ENCODE measurements around the gene CCDC87. TPM values are rescaled to one million over a fixed set of nuclear protein-coding genes. Genes with fewer than 3 reads are reported as not detected.
"Not testable (repeated sequence)": the region's sequence is repeated elsewhere in the genome, so short reads cannot be mapped to it uniquely, and the experiment has no call there.

The CCDC87 gene
- total RNA-seq, 1 donor from 2014 or later: 1.1 TPM

DNA sequence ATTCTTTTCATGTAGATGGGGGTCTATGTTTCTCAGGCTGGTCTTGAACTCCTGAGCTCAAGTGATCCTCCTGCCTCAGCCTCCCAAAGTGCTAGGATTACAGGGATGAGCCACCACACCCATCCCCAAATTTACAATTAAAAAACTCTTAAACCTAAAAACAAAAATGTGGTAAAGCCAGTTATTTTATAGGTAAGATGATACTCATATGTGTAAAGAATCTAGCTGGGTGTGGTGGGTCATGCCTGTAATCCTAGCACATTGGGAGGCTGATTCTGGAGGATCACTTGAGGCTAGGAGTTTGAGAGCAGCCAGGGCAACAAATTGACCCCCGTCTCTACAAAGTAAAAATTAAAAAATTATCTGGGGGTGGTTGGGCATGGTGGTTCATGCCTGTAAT, 19.6 kb upstream of the CCDC87 start:
- Mint-ChIP-seq H3K9me3 (ENCODE audit: low read depth) (no peaks in the 10 kb centered on the region), H3K27ac (no peak overlapping the region), H3K4me1 (ENCODE audit: low read depth) (peaks cover 6% of the 10 kb centered on the region), H3K4me3 (ENCODE audit: low read depth) (no peak overlapping the region), H3K36me3 (ENCODE audit: insufficient read depth) (peaks cover 1% of the 10 kb centered on the region), H3K27me3 (no peaks in the 10 kb centered on the region)
- no peak for DNase-seq (ENCODE audit: low spot score, unreplicated experiment)
- TF ChIP-seq, protein P1, sequence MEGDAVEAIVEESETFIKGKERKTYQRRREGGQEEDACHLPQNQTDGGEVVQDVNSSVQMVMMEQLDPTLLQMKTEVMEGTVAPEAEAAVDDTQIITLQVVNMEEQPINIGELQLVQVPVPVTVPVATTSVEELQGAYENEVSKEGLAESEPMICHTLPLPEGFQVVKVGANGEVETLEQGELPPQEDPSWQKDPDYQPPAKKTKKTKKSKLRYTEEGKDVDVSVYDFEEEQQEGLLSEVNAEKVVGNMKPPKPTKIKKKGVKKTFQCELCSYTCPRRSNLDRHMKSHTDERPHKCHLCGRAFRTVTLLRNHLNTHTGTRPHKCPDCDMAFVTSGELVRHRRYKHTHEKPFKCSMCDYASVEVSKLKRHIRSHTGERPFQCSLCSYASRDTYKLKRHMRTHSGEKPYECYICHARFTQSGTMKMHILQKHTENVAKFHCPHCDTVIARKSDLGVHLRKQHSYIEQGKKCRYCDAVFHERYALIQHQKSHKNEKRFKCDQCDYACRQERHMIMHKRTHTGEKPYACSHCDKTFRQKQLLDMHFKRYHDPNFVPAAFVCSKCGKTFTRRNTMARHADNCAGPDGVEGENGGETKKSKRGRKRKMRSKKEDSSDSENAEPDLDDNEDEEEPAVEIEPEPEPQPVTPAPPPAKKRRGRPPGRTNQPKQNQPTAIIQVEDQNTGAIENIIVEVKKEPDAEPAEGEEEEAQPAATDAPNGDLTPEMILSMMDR (IDR thresholded peaks at IDR 0.05; ENCODE audit: unreplicated experiment): no peak

DNA sequence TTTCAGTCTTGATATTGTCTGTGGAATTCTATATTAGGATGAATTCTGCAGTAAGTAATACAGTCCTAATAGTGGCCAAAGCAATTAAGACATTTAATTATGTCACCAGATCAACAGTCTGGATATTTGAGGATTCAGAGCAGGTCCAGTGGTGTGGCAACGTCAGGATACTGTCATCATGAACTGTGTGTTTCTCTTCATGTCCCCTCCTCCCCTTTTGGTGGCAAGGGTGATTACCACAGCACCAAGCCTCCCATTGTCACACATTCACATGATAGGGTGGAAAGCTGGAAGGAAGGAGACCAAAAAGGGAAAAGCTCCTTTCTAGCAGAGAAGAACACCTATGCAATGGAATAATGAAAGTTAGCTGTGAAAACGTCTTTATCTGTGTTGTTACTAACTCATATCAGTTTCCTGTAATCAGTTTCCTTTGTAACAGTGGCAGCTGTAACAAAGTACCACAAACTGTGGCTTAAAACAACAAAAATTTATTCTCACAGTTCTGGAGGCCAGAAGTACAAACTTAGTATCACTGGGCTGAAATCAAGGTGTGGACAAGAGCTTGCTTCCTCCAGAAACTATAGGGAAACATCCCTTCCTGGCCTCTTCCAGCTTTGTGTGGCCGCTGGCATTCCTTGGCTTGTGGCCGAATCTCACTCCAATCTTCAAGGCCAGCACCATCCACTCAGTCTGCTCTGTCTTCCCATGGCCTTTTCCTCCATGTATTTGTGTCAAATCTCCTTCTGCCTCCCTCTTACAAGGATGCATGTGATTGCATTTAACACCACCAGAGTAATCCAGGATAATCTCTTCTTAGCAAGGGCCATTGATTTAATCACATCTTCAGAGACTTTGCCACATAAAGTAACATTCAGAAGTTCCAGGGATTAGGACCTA, 17.1 kb upstream of the CCDC87 start:
- TF ChIP-seq, protein P1 (IDR thresholded peaks at IDR 0.05; ENCODE audit: unreplicated experiment): no peak
- Mint-ChIP-seq H3K27me3 (no peaks in the 10 kb centered on the region), H3K27ac (no peak overlapping the region)

DNA sequence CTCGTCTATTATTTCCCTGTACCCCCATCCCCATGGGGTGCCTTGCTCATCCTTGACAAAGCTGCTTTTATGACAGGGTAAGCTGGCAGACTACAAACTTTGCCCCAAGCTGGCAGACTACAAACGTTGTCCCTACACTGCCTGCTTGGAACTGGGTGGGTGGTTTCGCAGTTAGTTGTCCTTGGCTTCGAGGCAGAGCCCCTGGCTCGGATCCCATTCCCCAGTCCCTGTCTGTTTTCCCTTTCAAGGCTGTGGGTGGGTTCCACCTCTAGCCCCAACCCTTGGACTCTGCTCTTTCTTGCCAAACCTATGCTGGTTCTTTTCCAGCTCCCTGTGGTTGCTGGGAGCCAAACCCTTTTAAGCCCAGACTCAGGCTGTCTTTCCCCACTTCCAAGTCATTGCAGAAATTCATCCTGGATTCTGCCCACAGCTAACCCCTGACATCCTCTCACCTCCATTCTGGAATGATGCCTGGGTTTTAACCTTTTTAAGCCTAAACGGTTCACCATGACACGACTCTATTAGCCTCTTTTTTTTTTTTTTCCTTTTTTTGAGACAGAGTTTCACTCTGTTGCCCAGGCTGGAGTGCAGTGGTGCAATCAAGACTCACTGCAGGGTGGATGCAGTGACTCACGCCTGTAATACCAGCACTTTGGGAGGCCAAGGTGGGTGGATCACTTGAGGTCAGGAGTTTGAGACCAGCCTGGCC, 14.4 kb upstream of the CCDC87 start:
- H3K4me3 Mint-ChIP-seq (ENCODE audit: low read depth): no peak overlapping the region
- H3K9me3 Mint-ChIP-seq (ENCODE audit: low read depth): no peaks in the 10 kb centered on the region
- no peaks in the 10 kb centered on the region for H3K4me1 Mint-ChIP-seq (ENCODE audit: low read depth)
- TF ChIP-seq, protein P1 (IDR thresholded peaks at IDR 0.05; ENCODE audit: unreplicated experiment): no peak
- no peak overlapping the region for H3K27ac Mint-ChIP-seq
- no peak for DNase-seq (ENCODE audit: low spot score, unreplicated experiment)
- H3K27me3 Mint-ChIP-seq: no peaks in the 10 kb centered on the region
- H3K36me3 Mint-ChIP-seq (ENCODE audit: insufficient read depth): peaks cover 3% of the 10 kb centered on the region

More for the DNA sequence above, 17.1 kb upstream of the CCDC87 start:
- peaks cover 3% of the 10 kb centered on the region for H3K36me3 Mint-ChIP-seq (ENCODE audit: insufficient read depth)
- no peaks in the 10 kb centered on the region for H3K4me1 Mint-ChIP-seq (ENCODE audit: low read depth)
- H3K9me3 Mint-ChIP-seq (ENCODE audit: low read depth): no peaks in the 10 kb centered on the region
- no peak overlapping the region for H3K4me3 Mint-ChIP-seq (ENCODE audit: low read depth)
- DNase-seq (ENCODE audit: low spot score, unreplicated experiment): no peak

DNA sequence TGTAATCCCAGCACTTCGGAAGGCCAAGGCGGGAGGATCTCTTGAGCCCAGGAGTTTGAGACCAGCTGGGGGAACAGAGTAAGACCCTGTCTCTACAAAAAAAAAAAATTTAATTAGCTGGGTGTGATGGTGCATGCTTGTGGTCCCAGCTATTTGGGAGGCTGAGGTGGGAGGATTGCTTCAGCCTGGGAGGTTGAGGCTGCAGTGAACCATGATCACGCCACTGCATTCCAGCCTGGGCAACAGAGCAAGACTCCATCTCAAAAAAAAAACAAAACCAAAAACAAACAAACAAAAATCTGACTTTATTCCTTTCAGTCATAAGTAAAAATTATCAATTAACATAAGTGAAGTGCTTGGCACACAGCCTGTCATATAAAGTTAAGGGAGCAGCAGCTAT, 13.7 kb upstream of the CCDC87 start:
- H3K27me3 Mint-ChIP-seq; H3K4me3 Mint-ChIP-seq (ENCODE audit: low read depth); DNase-seq (ENCODE audit: low spot score, unreplicated experiment); H3K27ac Mint-ChIP-seq; H3K4me1 Mint-ChIP-seq (ENCODE audit: low read depth); H3K36me3 Mint-ChIP-seq (ENCODE audit: insufficient read depth); H3K9me3 Mint-ChIP-seq (ENCODE audit: low read depth): not testable (repeated sequence)

DNA sequence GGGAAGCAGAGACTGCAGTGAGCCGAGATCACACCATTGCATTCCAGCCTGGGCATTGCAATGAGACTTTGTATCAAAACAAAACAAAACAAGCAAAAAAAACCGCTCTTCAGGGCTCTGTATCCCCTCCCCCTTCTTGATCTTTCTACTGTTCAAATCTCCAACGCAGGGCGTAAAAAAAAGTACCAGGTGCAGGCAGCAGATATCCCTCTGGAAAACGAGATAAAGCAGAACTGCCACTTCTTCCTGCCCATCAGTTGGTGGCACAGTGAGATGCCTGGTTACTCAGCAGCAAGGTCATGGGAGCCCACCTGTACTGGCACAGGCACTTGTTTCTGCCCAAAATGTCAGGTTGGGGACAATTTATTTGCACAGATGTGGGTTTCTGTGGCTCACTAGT, 11.3 kb upstream of the CCDC87 start:
- no peaks in the 10 kb centered on the region for H3K9me3 Mint-ChIP-seq (ENCODE audit: low read depth)
- H3K27me3 Mint-ChIP-seq: no peaks in the 10 kb centered on the region
- no peak for DNase-seq (ENCODE audit: low spot score, unreplicated experiment)
- no peak overlapping the region for H3K4me3 Mint-ChIP-seq (ENCODE audit: low read depth)
- H3K36me3 Mint-ChIP-seq (ENCODE audit: insufficient read depth): peaks cover 8% of the 10 kb centered on the region
- H3K27ac Mint-ChIP-seq: peak overlapping the region; percentile 17
- peaks cover 5% of the 10 kb centered on the region for H3K4me1 Mint-ChIP-seq (ENCODE audit: low read depth)
- TF ChIP-seq, protein P1 (IDR thresholded peaks at IDR 0.05; ENCODE audit: unreplicated experiment): no peak

Data from progenitor cell of endocrine pancreas (in vitro differentiated cells).